ENCODE data around the gene SYNE1. TPM values are rescaled to one million over a fixed set of nuclear protein-coding genes. Genes with fewer than 3 reads are reported as not detected.
A peak's percentile ranks its signal among the peaks of the same experiment; 100 is the strongest.
"Not testable (repeated sequence)": the region's sequence is repeated elsewhere in the genome, so short reads cannot be mapped to it uniquely, and the experiment has no call there.

The SYNE1 gene
- polyA plus RNA-seq, result 30.9 TPM

DNA sequence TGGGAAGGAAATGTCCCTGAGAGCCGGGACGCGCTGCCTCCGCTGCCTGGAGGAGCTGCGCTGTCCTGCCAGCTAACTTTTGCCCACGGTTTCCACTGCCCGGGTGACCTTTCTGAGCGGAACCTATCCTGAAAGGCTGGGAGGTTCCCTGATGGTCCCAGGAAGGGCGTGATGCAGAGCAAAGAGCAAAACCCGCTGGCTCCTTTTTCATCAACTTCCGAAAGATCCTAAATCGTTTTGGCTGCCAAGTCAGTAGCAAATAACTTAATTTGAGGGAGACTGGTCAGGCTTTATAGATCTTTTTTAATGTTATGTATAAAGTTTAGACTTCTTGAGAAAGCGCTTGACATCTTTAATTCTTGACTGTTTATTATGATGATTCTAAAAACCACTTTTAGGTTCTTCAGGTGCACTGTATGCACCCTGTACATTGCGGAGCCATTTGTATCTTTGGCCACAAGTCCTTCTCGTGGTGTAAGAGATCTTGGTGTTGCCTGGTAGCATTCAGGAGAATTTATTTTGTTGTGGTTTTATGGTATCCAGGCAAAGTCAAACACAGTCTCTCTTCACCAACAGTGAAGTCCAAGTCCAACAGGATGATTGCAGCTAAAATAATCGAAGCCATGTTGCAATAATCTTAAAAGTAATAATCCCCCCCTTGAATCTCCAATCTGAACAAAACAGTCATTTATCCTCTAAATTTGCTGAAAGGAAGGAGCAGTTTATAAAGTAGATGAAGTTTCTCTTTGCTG lies at the start of gene SYNE1:
SYNE1 (minus strand) TSS at position 67 of the 752 bp plus-strand sequence. CDS start 9,031 bp downstream, outside the sequence.
- Mint-ChIP-seq H3K27ac (peak within 1 kb of the TSS in 1 of 3 donors; percentile 89), H3K4me3 (peak within 1 kb of the TSS; percentile 35 to 93 (median 72)), H3K9me3 (no peaks in the 10 kb centered on the region), H3K36me3 (no peaks in the 10 kb centered on the region), H3K4me1 (peaks cover 3 to 12% (median 7%) of the 10 kb centered on the region in 3 donors), H3K27me3 (peaks cover 34% of the 10 kb centered on the region)

DNA sequence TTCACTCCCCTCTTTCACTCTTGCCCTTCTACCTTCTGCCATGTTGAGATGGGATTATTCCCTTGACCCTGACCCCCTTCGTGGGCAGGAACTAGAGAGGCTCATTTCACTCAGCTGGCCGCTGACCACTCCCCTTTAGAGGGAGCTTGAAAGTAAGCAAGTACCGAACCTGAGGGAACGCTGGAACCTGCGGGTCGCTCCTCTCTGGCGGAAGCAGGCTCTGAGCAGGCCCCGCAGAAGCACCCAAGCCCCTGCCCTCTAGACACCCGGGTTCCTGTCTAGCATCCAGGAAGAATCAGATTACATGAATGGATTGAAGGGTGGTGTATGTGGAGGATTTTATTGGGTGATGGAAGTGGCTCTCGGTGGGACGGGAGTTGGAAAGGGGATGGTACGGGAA lies 48.7 kb upstream of the SYNE1 start:
- no peaks in the 10 kb centered on the region for H3K36me3 Mint-ChIP-seq
- H3K4me3 Mint-ChIP-seq, result no peak overlapping the region
- peaks cover 0 to 3% (median 0%) of the 10 kb centered on the region in 3 donors for H3K4me1 Mint-ChIP-seq
- H3K27me3 Mint-ChIP-seq, result no peaks in the 10 kb centered on the region
- H3K27ac Mint-ChIP-seq, result no peak overlapping the region
- peaks cover 0 to 2% (median 0%) of the 10 kb centered on the region in 3 donors for H3K9me3 Mint-ChIP-seq

DNA sequence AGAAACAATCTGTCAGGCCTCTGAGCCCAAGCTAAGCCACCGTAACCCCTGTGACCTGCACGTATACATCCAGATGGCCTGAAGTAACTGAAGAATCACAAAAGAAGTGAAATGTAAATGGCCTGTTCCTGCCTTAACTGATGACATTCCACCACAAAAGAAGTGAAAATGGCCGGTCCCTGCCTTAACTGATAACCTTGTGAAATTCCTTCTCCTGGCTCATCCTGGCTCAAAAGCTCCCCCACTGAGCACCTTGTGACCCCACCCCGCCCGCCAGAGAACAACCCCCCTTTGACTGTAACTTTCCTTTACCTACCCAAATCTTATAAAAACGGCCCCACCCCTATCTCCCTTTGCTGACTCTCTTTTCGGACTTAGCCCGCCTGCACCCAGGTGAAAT lies 45.8 kb upstream of the SYNE1 start:
- H3K4me3 Mint-ChIP-seq, H3K27ac Mint-ChIP-seq, H3K9me3 Mint-ChIP-seq, H3K36me3 Mint-ChIP-seq, H3K27me3 Mint-ChIP-seq, H3K4me1 Mint-ChIP-seq: not testable (repeated sequence)

DNA sequence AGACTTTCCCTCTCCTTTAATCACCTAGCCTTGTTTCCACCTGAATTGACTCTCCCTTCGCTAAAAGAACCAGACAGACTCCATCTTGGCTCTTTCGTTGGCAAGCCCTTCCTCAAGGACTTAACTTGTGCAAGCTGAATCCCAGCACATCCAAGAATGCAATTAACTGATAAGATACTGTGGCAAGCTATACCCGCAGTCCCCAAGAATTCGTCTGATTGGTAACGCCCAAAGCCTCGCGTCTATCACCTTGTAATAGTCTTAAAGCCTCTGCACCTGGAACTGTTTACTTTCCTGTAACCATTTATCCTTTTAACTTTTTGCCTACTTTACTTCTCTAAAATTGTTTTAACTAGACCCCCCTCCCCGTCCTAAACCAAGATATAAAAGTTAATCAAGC lies 45.0 kb upstream of the SYNE1 start:
- H3K27ac Mint-ChIP-seq, result no peak overlapping the region
- peaks cover 0 to 8% (median 5%) of the 10 kb centered on the region in 3 donors for H3K4me1 Mint-ChIP-seq

GRCh38 chr6:152680879-152681517 lies 43.8 kb upstream of the SYNE1 start:
- Mint-ChIP-seq H3K36me3 (no peaks in the 10 kb centered on the region), H3K27ac (no peak overlapping the region), H3K9me3 (peaks cover 0 to 4% (median 2%) of the 10 kb centered on the region in 3 donors), H3K4me3 (no peak overlapping the region), H3K4me1 (peaks cover 0 to 8% (median 6%) of the 10 kb centered on the region in 3 donors), H3K27me3 (no peaks in the 10 kb centered on the region)

More for the DNA sequence above, 45.0 kb upstream of the SYNE1 start:
- Mint-ChIP-seq H3K27me3 (no peaks in the 10 kb centered on the region), H3K9me3 (peaks cover 0 to 4% (median 2%) of the 10 kb centered on the region in 3 donors), H3K36me3 (no peaks in the 10 kb centered on the region), H3K4me3 (no peak overlapping the region)

GRCh38 chr6:152680151-152680550 lies 43.0 kb upstream of the SYNE1 start:
- no peaks in the 10 kb centered on the region for H3K27me3 Mint-ChIP-seq
- no peak overlapping the region for H3K27ac Mint-ChIP-seq
- peaks cover 0 to 8% (median 6%) of the 10 kb centered on the region in 3 donors for H3K4me1 Mint-ChIP-seq
- peaks cover 0 to 4% (median 2%) of the 10 kb centered on the region in 3 donors for H3K9me3 Mint-ChIP-seq
- H3K4me3 Mint-ChIP-seq, result no peak overlapping the region
- no peaks in the 10 kb centered on the region for H3K36me3 Mint-ChIP-seq

DNA sequence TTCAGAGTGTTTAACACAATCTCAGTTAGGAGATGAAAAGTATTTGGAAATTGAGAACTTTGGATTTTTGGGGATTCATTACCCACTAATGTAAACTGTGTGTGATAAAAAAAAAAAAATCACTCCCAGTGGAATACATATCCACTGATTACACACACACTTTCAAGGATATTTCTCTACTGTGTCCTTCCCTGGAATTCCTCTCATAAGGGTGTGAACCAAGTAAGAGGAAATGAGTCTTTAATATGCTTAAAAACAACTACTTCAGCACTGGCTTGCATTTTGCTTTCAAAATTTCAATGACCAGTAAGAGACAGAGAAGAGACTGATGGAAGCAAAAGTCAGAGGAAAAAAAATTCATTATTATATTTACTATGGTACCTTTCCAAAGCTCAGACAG lies 36.1 kb upstream of the SYNE1 start:
- H3K27ac Mint-ChIP-seq, result no peak overlapping the region
- H3K9me3 Mint-ChIP-seq, result no peaks in the 10 kb centered on the region
- peaks cover 0 to 2% (median 0%) of the 10 kb centered on the region in 3 donors for H3K4me1 Mint-ChIP-seq
- H3K27me3 Mint-ChIP-seq, result peaks cover 3% of the 10 kb centered on the region
- H3K4me3 Mint-ChIP-seq, result no peak overlapping the region
- H3K36me3 Mint-ChIP-seq, result no peaks in the 10 kb centered on the region

- Mint-ChIP-seq H3K4me3 (no peak overlapping the region), H3K9me3 (peaks cover under 1 to 4% (median 3%) of the 10 kb centered on the region in 3 donors), H3K27ac (no peak overlapping the region), H3K4me1 (no peaks in the 10 kb centered on the region), H3K27me3 (peaks cover 4% of the 10 kb centered on the region), H3K36me3 (no peaks in the 10 kb centered on the region)
Measured at GRCh38 chr6:152671171-152671570, 34.0 kb upstream of the SYNE1 start.

GRCh38 chr6:152669895-152670294 lies 32.7 kb upstream of the SYNE1 start:
- H3K4me3 Mint-ChIP-seq, result no peak overlapping the region
- H3K27me3 Mint-ChIP-seq, result peaks cover 4% of the 10 kb centered on the region
- no peak overlapping the region for H3K27ac Mint-ChIP-seq
- no peaks in the 10 kb centered on the region for H3K4me1 Mint-ChIP-seq
- no peaks in the 10 kb centered on the region for H3K36me3 Mint-ChIP-seq
- peaks cover 3 to 6% (median 4%) of the 10 kb centered on the region in 3 donors for H3K9me3 Mint-ChIP-seq

GRCh38 chr6:152661776-152662175 lies 24.6 kb upstream of the SYNE1 start:
- Mint-ChIP-seq H3K4me3 (no peak overlapping the region), H3K4me1 (no peaks in the 10 kb centered on the region), H3K9me3 (peaks cover 0 to 6% (median 0%) of the 10 kb centered on the region in 3 donors), H3K27me3 (peaks cover under 1% of the 10 kb centered on the region), H3K27ac (no peak overlapping the region), H3K36me3 (peaks cover 2% of the 10 kb centered on the region)

- Mint-ChIP-seq H3K4me3 (no peak overlapping the region), H3K9me3 (no peaks in the 10 kb centered on the region), H3K4me1 (no peaks in the 10 kb centered on the region), H3K27ac (no peak overlapping the region), H3K36me3 (peaks cover 2% of the 10 kb centered on the region), H3K27me3 (peaks cover 8% of the 10 kb centered on the region)
Measured at GRCh38 chr6:152651986-152652385, 14.8 kb upstream of the SYNE1 start.

- peaks cover 11% of the 10 kb centered on the region for H3K27me3 Mint-ChIP-seq
- H3K27ac Mint-ChIP-seq, result no peak overlapping the region
- no peak overlapping the region for H3K4me3 Mint-ChIP-seq
- peaks cover 2% of the 10 kb centered on the region for H3K36me3 Mint-ChIP-seq
- no peaks in the 10 kb centered on the region for H3K4me1 Mint-ChIP-seq
- peaks cover 0 to 2% (median 0%) of the 10 kb centered on the region in 3 donors for H3K9me3 Mint-ChIP-seq
Measured at GRCh38 chr6:152648105-152648504, 10.9 kb upstream of the SYNE1 start.

DNA sequence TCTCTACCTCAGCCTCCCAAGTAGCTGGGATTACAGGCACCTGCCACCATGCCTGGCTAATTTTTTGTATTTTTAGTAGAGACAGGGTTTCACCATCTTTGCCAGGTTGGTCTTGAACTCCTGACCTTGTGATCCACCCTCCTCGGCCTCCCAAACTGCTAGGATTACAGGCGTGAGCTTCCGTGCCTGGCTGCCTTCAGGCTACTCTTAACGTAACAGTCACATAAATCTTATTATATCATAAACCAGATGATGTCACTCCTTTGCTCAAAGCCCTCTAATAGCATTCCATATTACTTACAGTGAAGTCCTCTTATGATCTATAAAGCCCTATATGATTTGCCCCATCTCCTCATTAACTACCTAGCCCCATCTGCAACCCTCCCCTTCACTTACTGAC lies 9.6 kb upstream of the SYNE1 start:
- H3K27ac Mint-ChIP-seq, H3K4me3 Mint-ChIP-seq, H3K9me3 Mint-ChIP-seq, H3K4me1 Mint-ChIP-seq, H3K36me3 Mint-ChIP-seq: not testable (repeated sequence)
- H3K27me3 Mint-ChIP-seq, result peaks cover 11% of the 10 kb centered on the region

DNA sequence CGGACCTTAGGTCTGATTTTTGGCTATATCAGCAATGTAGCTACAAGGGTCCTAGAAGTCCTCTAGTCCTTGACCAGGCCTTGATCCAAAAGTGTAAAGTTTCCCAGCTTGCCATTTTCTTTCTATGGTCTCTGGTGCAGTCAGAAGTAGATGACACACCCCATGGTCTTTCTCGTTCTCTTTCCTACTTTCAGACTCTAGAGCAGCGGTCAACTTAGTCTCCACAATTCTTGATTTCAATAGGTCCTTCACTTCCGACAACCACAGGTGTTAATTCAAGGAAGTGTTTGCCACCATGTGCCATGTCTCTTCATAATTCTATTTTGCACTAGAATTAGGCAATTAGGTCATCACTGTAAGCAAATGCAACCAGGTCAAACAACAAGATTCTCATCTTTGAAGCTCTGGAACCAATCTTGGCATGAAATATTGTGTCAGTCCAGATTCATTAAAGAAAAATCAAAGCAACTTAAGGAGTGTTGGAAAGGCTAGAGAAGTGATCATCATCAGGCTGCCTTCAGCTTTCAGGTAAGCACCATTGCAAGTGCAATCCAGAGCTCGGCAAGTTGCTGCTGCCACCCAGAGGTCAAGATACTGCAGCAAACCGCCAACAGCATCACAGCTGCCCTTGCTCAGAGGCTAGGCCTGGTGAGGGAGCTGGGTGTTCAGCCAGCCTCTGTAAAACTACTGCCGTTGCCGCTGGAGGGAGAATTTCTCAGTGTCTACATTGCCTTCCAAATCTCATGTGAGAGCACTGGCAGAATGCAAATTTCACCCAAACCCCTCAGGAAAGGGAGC lies 5.6 kb upstream of the SYNE1 start:
- Mint-ChIP-seq H3K9me3 (peaks cover 0 to 2% (median 0%) of the 10 kb centered on the region in 3 donors), H3K27ac (no peak overlapping the region), H3K4me3 (no peak overlapping the region), H3K4me1 (peaks cover 0 to 2% (median 0%) of the 10 kb centered on the region in 3 donors), H3K36me3 (no peaks in the 10 kb centered on the region), H3K27me3 (peaks cover 19% of the 10 kb centered on the region)

All from IgD-negative memory B cell (primary cell).